PC-9 (cell line): ENCODE results near the gene PRSS50. TPM values are rescaled to one million over a fixed set of nuclear protein-coding genes. Genes with fewer than 3 reads are reported as not detected.
A peak's percentile ranks its signal among the peaks of the same experiment; 100 is the strongest.

ENCODE experiments used
- BruUV-seq: library from RNA; stranded (reverse); fragments of 400-500 nt; replicated peaks from 2 replicates; lab custom pipeline; 2021; lab: Mats Ljungman, UMichigan
- CTCF ChIA-PET: fragments of 300-600 bp; sonication (Branson Sonifier 250); formaldehyde crosslinking; loops from one replicate; lab custom pipeline; 2022; ENCODE audit warnings: antibody characterized with exemption; lab: Charles Lee
- POLR2A ChIA-PET: fragments of 300-600 bp; sonication (Branson Sonifier 250); formaldehyde crosslinking; loops from one replicate; lab custom pipeline; 2022; ENCODE audit warnings: antibody characterized with exemption; ENCODE audit not compliant: unreplicated experiment; lab: Charles Lee
- DNase-seq, 2 experiments: peaks; one replicate each; pipeline versions ENCODE4 v3.0.0 to v3.0.0-alpha.2; 2015 to 2022; ENCODE audit warnings: mixed read lengths in 1 of 2
- H2AFZ ChIP-seq: fragments of 200-600 bp; sonication (generic); 2 replicates; pipeline ENCODE4 v1.8.1; 2017; ENCODE audit warnings: antibody characterized with exemption
- H3F3A ChIP-seq: fragments of 200-600 bp; sonication (generic); 2 replicates; pipeline ENCODE4 v1.8.1; 2017; ENCODE audit warnings: antibody characterized with exemption, mild to moderate bottlenecking, low read depth; ENCODE audit not compliant: insufficient read depth
- H3K27ac ChIP-seq: fragments of 200-600 bp; sonication (generic); 2 replicates; pipeline ENCODE4 v1.6.1; 2016; ENCODE audit warnings: mixed run types
- H3K27me3 ChIP-seq: fragments of 200-600 bp; sonication (generic); 2 replicates; pipeline ENCODE4 v1.6.1; 2016; ENCODE audit warnings: low read depth, mixed run types; ENCODE audit not compliant: insufficient read depth
- H3K36me3 ChIP-seq: fragments of 200-600 bp; sonication (generic); 2 replicates; pipeline ENCODE4 v1.6.1; 2016; ENCODE audit warnings: low read depth, mixed run types
- H3K4me1 ChIP-seq: fragments of 200-600 bp; sonication (generic); replicated peaks from 2 replicates; pipeline ENCODE4 v1.6.1; 2016; ENCODE audit warnings: mixed run types; ENCODE audit not compliant: insufficient read depth
- H3K4me2 ChIP-seq: fragments of 200-600 bp; sonication (generic); 2 replicates; pipeline ENCODE4 v1.6.1; 2017; ENCODE audit warnings: mixed run types
- H3K4me3 ChIP-seq: fragments of 200-600 bp; sonication (generic); 2 replicates; pipeline ENCODE4 v1.6.1; 2016; ENCODE audit warnings: mixed run types
- H3K79me2 ChIP-seq: fragments of 200-600 bp; sonication (generic); 2 replicates; pipeline ENCODE4 v1.6.1; 2017; ENCODE audit warnings: low read depth, mixed run types
- H3K9me2 ChIP-seq: fragments of 200-600 bp; sonication (generic); 2 replicates; pipeline ENCODE4 v1.8.1; 2017; ENCODE audit warnings: mild to moderate bottlenecking; ENCODE audit not compliant: insufficient read depth
- H3K9me3 ChIP-seq: fragments of 200-600 bp; sonication (generic); 2 replicates; pipeline ENCODE4 v1.8.1; 2016; ENCODE audit warnings: low read depth; ENCODE audit not compliant: insufficient read depth
- H4K20me1 ChIP-seq: fragments of 200-600 bp; sonication (generic); 2 replicates; pipeline ENCODE4 v1.8.1; 2017; ENCODE audit not compliant: insufficient read depth
- CTCF ChIP-seq: fragments of 200-600 bp; sonication (generic); conservative IDR thresholded peaks from 2 replicates; pipeline ENCODE4 v1.6.1; 2017; ENCODE audit warnings: mixed run types, antibody characterized with exemption, mild to moderate bottlenecking, moderate library complexity
- EZH2 ChIP-seq: fragments of 200-600 bp; sonication (generic); IDR thresholded peaks from 2 replicates; pipeline ENCODE4 v1.8.0; 2017; ENCODE audit warnings: antibody characterized with exemption, low read depth
- intact Hi-C: fragments of 100-400 bp; cut with micrococcal nuclease; formaldehyde crosslinking; loops from one replicate; pipeline ENCODE4 v1.10.0; 2022; ENCODE audit not compliant: unreplicated experiment
- total RNA-seq: library from RNA; stranded (reverse); gene quantifications from 2 replicates; pipeline ENCODE4 v1.2.3, GENCODE V29; 2021

PRSS50 gene
- total RNA-seq, 1 experiment from 2014 or later, result 0.50 TPM

GRCh38 chr3:46713898-46714552 lies 3.6 kb downstream of the PRSS50 start:
- intact Hi-C loops, result no loop called here
- BruUV-seq, result no TSS peak
- no peaks in the 10 kb centered on the region for H3K36me3 ChIP-seq
- no peaks in the 10 kb centered on the region for H3F3A ChIP-seq
- H3K9me3 ChIP-seq, result no peaks in the 10 kb centered on the region
- DNase-seq, result peak; percentile 54 to 58
- ChIA-PET POLR2A (no interaction called here), CTCF (interaction anchor here (0.6 kb wide), 1 partner anchor 131 kb away, joined by 4 read pairs; no protein-coding TSS in a partner anchor)
- H3K4me2 ChIP-seq, result no peak overlapping the region
- no peak overlapping the region for H3K4me3 ChIP-seq
- H3K4me1 ChIP-seq, result no peaks in the 10 kb centered on the region
- no peak for TF ChIP-seq CTCF
- TF ChIP-seq EZH2, result no peak
- H4K20me1 ChIP-seq, result no peaks in the 10 kb centered on the region
- H3K9me2 ChIP-seq, result no peaks in the 10 kb centered on the region
- no peak overlapping the region for H2AFZ ChIP-seq
- H3K79me2 ChIP-seq, result no peaks in the 10 kb centered on the region
- no peak overlapping the region for H3K27ac ChIP-seq
- no peaks in the 10 kb centered on the region for H3K27me3 ChIP-seq

- DNase-seq, result no peak
- H3K27ac ChIP-seq, result no peak overlapping the region
- no peak overlapping the region for H3K4me2 ChIP-seq
- no peak overlapping the region for H3K4me3 ChIP-seq
- intact Hi-C loops, result no loop called here
- no peaks in the 10 kb centered on the region for H3K4me1 ChIP-seq
- H3K9me2 ChIP-seq, result no peaks in the 10 kb centered on the region
- TF ChIP-seq EZH2, result no peak
- no peak for TF ChIP-seq CTCF
- no peak overlapping the region for H2AFZ ChIP-seq
- H3K27me3 ChIP-seq, result no peaks in the 10 kb centered on the region
- no peaks in the 10 kb centered on the region for H3K79me2 ChIP-seq
- no peaks in the 10 kb centered on the region for H3K36me3 ChIP-seq
- ChIA-PET POLR2A (no interaction called here), CTCF (no interaction called here)
- BruUV-seq, result TSS peak; percentile 15
- no peaks in the 10 kb centered on the region for H3F3A ChIP-seq
- no peaks in the 10 kb centered on the region for H4K20me1 ChIP-seq
- no peaks in the 10 kb centered on the region for H3K9me3 ChIP-seq
These were observed 4.4 kb downstream of the PRSS50 start for GRCh38 chr3:46713050-46713897.

DNA sequence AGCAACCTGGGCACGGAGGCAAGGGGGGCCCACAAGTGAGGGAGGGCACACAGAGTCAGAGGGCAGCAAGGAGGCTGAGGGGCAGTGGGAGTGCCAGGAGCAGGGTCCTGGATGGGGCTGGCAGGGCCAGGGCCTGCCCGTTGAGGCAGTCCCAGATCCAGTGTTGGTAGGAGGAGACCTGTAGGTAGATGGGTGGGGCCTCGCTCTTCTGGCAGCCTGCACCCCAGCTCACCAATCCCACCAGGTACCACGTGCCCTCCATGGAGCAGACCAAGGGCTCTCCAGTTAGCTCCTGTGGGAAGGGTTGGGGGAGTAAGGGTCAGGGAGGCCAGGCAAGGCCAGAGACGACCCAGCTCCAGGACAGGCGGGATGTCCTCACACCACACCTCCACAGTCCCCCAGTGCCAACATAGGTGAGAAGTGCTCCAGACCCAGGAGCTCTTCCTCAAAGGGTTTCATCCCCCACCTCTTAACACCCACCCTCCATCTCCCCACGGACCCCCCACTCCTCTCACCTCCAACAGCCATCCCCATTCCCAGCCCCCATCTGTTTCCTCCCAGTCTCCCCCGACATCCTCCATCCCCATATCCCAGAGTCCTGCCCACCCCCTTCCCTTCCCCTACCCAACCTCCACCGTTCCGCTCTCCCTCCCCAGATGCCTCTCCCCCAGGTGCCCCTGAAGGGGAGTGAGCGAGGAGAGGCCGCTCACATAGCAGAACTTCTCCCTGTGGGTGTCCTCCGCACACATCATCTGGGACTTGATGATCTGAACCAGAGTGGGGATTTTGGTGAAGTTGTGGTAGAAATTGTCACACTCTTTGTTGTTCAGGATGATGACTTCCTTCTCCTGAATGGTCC lies 5.2 kb downstream of the PRSS50 start:
- intact Hi-C loops, result no loop called here
- Histone ChIP-seq H3K27me3 (no peaks in the 10 kb centered on the region), H3K9me3 (no peaks in the 10 kb centered on the region), H3F3A (no peaks in the 10 kb centered on the region), H3K36me3 (no peaks in the 10 kb centered on the region), H2AFZ (no peak overlapping the region), H3K79me2 (no peaks in the 10 kb centered on the region), H3K27ac (no peak overlapping the region), H3K4me1 (no peaks in the 10 kb centered on the region), H3K4me3 (no peak overlapping the region), H3K4me2 (no peak overlapping the region), H4K20me1 (no peaks in the 10 kb centered on the region), H3K9me2 (no peaks in the 10 kb centered on the region)
- DNase-seq, result no peak
- ChIA-PET CTCF (no interaction called here), POLR2A (no interaction called here)
- BruUV-seq, result no TSS peak
- TF ChIP-seq CTCF (no peak), EZH2 (no peak)
